Stimulated activated CD8-positive, alpha-beta memory T cell treated with anti-CD3 and anti-CD28 coated beads, Interleukin-2, amount 100 ng/mL, for 48 hours (primary cell): ENCODE results near the gene MED16.
"Not testable (repeated sequence)": the region's sequence is repeated elsewhere in the genome, so short reads cannot be mapped to it uniquely, and the experiment has no call there.

ENCODE experiments used
- DNase-seq, 2 donors: peaks; one replicate each; pipeline ENCODE4 v3.0.0-alpha.2; 2020; ENCODE audit warnings: low read depth in 2 of 2

Gene MED16

DNA sequence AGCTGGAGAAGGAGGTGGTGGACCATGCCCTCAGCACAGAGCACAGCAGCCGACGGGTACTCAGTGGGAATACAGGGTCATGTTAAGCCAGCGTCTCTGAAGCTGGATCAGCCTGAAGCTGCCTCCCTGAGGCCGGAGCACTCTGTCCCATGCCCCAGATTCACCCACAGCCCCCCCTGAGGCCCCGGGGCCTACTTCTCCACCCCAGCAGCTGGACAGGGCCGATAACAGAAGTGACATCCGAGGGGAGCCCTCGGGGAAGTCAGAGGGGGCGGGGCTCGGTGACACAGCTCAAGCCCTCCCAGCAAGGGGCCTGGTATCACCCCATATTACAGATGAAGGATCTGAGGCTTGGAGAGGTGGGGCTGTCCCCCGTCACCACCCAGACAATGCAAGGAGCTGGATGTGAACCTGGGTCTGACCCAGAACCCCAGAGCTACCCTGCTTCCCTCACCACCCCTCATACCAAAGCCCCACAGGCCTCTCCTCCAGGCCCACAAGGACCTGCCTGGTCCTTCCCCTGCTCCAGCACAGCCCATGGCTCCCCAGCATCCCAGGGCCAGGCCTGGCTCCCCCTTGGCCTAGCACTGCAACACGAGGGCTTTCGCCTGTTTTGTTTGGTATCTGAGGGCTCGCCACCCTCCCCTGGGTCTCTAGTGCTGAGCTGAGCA lies 14.3 kb upstream of the MED16 start:
- DNase-seq: no peak

DNA sequence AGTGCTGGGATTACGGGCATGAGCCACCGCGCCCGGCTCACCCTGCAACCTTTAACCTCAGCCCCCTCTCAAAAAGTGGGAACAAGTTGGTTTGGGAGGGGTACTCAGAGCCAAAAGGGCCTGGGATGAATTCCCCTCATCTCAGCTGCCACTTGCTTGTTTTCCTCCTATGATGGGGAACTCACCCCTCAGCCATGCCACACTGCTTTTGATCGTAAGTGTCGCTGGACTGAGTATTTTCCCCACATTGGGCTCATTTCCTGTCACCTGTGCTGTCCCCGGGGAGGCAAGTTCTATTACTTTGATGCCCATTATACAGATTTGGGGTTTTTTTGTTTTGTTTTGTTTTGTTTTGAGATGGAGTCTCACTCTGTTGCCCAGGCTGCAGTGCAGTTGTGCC lies 13.5 kb upstream of the MED16 start:
- no peak for DNase-seq

DNA sequence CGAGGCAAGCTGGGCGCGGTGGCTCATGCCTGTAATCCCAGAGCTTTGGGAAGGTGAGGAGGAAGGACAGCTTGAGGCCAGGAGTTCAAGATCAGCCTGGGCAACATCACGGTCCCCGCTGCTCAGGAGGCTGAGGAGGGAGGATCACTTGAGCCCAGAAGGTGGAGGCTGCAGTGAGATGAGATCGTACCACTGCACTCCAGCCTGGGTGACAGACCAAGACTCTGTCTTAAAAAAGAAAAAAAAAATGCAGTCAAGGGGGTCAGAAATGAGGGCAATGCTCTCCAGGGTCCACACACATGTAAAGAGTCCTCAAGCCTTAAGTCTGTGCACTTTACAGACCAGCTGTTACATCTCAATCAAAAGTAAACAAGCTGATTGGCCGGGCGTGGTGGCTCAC lies 11.6 kb upstream of the MED16 start:
- DNase-seq: no peak

DNA sequence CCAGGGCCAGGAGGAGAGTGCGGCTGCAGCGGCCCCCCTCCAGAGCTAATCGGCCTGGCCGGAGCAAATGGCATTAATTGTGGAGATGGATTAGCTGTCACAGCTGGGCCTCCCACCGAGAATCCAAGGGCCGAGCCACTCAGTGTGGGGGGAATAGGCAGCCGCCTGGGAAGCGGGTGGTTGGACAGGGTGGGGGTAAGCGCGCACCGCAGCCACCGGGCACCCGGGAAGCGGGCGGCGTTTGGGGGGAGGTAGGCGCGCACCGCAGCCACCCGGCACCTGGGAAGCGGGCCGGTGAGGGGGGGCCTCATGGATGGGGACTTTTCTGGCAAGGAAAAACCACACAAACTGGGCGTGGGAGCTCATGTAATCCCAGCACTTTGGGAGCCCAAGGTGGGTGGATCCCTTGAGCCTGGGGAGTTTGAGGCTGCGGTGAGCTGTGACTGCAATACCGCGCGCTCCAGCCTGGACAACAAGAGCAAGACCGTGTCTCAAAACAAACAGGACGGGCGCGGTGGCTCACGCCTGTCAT lies 10.3 kb upstream of the MED16 start:
- no peak for DNase-seq

DNA sequence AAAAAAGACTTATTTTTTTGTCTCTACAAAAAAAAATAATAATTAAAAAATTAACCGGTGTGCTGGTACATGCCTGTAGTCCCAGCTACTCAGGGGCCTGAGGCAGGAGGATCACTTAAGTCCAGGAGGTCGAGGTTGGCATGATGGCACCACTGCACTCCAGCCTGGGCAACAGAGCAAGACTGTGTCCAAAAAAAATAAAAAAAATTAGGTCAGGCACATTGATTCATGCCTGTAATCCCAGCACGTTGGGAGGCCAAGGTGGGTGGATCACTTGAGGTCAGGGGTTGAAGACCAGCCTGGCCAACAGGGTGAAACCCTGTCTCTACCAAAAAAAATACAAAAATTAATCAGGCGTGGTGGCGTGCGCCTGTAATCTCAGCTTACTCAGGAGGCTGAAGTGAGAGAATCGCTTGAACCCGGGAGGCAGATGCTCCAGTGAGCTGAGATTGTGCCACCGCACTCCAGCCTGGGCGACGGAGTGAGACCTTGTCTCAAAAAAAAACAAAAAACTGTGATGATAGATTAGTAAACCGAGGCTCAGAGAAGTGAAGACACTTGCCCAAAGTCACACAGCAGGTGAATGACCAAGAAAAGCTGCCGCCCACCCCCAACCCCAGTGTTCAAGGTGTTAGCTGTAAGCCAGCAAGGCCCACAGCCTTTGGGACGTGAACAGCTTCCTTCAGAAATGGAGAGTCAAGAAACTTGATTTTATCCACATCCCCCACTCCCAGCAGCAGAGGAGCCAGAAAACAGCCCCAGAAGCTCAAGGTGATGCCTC lies 9.6 kb upstream of the MED16 start:
- DNase-seq: no peak

DNA sequence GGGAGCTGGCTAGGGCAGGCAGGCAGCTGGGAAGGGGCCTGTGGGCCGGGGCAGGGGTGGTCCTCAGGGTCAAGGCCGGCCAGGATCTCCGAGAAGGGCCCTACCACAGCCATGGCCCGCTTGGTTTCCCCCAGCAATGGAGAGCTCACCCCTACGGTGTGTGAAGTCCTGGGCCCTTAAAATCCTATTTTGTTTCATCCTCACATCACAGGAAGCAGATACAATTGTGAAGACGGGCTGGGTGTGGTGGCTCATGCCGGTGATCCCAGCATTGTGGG lies 9.0 kb upstream of the MED16 start:
- DNase-seq: no peak

DNA sequence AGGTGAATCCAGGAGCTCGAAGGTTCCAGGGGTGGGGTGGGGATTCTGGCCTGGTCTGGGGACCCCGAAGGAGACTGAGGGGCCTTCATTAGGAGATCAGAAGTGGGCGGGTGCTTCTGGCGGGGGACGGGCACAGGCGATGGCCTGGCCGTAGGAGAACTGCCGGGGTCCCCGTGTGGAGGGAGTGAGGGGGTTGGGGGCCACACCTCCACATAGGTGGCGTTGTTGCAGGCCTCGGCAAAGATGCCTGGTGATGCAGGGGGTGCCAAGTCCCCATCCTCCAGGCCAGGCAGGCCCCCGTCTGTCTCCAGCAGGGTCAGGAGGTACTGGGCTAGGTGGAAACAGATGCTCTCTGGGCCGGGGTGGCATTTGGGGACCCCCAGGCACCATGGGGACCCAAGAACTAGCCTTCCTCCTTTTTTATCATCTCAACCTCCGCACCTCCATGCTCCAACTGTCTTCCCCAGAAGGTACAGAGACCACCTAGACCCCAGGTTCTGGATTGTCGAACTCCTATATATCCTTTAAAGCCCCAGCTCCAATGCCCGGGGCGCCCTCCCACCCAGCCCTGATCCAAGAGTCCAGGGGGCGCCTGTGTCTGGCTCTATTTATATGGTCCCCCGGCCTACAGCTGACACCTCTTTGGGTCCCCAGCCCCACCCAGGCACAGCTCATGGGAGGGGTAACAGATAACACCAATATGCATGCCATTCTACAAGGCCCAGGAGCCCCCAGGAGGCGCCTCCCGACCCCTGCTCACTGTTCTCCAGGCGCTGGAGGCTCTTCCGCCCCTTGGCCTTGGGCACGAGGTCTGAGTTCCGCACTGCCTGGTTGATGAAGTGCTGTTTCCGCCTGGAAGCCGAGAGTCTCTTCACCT lies 8.5 kb upstream of the MED16 start:
- no peak for DNase-seq

DNA sequence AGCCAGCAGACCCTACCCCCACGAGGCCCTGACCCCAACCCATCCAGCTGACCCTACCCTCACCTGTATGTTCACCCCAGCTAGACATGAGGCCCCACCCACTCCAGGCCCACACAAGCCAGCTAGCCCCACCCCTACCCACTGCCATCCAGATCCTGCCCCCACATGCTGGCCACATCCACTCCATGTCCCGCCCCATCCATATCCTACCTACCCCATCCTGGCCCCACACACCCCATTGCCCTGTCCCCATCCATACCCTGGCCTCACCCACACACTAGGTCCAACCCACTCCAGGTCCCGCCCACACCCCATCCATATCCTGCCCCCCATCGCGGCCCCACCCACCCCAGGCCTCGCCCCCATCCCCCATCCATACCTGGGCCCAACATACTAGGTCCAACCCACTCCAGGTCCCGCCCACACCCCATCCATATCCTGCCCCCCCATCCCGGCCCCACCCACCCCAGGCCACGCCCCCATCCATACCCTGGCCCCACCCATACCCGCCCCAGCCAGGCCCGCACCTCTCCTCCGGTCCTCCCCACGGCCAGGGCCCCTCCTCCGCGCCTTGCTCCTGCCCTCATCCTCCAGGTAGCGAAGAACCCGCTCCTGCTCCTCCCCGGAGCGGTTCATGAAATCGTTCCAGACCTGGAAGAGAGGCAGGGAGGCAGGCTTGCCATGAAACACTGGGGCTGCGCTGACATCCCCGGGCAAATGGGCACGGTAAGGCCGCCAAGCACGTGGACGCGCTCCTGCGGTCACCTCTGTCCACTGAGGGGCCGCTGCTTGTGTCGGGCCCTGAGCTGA lies 7.5 kb upstream of the MED16 start:
- no peak for DNase-seq

DNA sequence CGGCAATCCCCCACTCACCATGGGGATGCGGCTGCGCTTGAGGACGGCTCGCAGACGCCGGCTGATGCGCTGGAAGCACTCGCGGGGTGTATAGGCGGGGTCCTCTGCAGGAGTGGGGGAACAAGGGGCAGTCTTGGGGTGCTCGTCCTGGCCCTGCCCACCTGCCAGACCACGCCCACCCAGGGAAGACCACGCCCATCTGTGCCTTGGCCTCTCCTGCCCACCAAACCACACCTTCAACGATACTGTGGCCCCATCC lies 7.0 kb upstream of the MED16 start:
- no peak for DNase-seq

DNA sequence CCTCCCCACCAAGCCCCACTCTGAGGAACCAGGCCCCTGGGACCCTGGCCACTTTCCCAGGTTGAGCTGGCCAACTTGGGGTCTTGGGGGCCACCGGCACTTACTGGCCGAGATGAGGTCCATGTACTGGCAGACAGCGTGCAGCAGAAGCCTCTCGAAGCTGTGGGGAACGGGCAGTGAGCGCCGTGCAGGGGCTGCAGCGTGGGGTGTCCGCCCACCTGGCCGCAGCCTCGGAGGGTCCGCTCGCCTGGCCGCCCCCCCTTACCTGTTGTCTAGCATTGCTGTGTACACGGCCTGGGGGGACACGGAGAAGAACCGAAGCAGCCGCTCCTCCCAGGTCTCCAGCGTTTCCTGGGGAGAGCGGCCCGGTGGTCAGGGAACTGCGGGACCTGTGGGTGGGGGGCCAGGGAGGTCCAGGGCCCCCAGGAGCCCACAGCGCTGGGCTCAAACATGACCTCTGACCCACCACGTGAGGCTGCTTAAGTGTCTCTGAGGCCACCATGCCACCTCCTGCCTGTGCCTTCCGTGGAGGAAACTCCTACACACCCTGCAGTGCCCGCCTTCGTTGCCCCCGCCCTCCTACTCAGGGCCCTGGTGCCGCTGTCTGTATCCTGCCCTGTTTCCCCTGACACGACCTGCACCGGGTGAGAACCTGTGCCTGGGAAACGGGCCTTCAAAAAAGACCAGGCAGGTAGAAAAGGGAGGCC lies 6.5 kb upstream of the MED16 start:
- no peak for DNase-seq

DNA sequence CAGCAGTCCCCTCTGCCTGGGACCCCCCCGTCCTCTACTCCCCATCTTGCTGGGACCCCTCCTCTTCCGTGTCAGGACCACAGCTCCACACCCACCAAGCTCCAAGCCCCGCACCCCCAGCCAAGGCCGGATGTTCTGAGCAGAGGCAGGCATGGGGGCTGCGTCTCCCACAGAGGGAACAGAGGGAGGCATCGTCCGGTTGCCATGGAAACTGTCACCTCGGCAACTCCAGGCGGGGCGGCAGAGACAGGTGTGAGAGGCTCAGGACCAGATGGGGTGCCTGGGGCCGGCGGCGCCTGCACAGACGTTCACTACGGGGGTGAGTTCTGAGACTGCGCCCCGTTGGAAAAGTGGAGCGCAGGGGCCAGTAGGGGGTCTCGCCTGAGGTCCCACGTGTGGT lies 5.7 kb upstream of the MED16 start:
- DNase-seq: no peak

DNA sequence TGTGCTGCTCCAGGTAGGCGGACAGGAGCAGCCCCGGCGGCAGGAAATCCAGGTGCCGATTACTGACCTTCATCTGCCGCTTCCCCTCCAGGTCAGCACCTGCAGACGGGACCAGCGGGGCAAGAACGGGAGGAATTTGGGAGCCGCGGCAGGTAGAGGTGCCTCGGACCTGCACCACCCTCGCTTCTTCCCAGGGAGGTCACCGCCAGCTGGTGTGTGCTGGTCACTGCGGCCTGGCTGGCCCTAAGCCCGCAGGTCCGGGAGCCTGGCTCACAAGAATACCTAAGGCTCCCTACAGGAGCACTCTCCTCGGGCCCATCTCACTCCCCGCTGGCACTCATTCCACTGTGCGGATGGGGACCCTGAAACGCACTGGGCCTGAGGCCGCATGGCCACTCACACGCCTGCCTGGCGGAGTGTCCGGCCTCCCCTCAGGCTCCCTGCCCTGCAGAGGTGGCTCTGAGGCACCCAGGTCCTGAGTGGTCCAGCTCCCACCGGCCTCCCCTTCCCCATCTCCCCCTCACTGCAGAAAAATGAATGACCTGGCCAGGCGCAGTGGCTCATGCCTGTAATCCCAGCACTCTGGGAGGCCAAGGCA lies 4.6 kb upstream of the MED16 start:
- no peak for DNase-seq

DNA sequence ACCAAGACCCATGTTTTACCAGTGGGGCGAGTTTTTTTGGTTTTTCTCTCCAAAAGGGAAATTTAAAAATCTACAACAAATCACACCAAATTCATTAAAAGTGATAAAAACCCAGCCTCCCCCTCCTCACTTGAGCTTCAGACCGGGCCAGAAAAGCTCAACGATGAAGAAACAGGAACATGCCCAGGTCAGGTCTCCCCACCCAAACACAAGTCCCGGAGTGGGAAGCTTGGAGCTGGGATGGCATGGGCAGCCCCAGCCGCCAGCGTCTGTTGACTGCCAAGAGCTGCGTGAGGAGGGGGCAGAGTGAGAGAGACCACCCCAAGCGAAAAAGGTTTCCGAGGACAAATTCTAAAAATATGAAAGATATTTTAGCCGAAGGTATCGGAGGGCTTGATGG lies 4.0 kb upstream of the MED16 start:
- DNase-seq: no peak

DNA sequence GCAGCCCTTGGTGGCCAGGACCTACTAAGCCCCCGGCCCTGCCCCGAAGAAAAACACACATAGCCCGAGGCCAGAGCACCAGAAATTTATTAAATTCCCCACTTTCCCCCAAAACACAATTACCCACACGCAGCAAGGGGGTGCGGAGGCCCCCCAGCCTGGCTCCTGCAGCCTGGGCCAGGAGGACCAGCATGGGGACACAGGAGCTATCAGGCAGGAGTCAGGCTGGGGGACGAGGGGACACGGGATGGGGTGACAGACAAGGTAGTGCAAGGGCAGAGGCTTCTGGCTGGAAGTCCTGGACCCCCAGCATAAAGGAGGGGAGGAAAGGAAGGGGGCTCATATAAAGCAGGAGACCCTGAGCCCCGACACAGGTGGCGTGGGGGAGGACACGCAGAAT lies 3.4 kb upstream of the MED16 start:
- DNase-seq: no peak

DNA sequence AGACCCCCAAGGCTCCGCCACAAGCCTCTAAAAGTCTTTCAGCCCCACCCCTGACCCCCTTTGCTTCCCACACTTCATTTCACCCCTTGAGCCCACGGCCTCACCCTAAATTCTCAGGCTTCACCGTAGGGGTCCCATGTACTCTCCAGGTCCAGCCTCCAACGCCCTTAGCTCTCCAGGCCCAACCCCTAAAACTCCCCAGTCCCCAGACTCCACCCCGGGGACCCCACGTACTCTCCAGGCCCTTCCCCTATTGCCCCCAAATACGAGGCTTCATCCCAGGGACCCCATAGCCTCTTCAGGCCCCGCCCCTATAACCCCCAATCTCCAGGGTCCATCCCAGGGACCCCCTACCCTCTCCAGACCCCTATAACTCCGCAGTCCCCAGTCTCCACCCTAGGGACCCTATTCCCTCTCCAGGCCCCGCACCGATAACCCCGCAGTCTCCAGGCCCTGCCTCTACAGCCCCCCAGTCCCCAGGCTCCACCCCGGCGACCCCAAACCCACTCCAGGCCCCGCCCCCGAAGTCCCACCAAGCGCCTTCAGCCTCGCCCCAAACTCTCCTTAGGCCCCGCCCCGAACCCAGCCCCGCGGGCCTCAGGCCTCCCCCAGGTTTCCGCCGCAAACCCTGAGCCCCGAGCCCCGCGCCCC lies 619 bp downstream of the MED16 start:
- DNase-seq: peak in 1 of 2 donors; percentile 28

DNA sequence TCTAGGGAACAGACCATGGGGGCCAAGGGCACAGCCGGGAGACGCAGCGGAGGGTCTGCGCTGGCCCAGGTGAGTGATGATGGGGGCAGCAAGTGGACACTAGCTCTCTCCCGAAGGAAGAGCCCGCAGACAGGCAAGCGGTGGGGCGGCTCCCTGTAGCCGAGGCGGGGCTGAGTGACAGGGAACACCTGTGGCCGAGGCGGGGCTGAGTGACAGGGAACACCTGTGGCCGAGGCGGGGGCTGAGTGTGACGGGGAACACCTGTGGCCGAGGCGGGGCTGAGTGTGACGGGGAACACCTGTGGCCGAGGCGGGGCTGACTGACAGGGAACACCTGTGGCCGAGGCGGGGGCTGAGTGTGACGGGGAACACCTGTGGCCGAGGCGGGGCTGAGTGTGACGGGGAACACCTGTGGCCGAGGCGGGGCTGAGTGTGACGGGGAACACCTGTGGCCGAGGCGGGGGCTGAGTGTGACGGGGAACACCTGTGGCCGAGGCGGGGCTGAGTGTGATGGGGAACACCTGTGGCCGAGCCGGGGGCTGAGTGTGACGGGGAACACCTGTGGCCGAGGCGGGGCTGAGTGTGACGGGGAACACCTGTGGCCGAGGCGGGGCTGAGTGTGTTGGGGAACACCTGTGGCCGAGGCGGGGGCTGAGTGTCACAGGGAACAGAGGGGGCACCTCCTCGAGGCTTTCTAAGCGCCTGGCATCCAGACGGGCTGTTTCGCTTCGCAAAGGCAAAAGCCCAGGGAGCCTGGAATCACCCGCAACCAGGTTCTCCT lies 1.4 kb downstream of the MED16 start:
- not testable (repeated sequence) for DNase-seq

DNA sequence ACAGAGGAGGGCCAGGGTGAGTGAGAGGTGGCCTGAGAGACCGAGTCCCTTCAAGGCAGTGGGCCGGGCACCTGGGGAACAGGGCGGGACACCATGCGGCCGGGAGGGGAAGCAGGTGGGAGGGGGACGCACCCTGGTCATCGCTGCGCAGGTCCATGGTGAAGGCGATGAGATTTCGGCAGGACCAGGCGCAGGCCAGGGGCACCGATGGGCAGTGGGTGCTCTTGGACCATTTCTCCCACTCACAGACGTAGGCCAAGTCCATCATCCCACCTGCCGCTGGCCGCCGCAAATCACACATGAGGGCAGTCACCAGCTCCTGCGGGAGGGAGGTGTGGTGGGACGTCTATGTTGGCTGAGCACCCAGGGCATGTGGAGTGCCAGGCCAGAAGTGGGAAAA lies 2.2 kb downstream of the MED16 start:
- DNase-seq: no peak

DNA sequence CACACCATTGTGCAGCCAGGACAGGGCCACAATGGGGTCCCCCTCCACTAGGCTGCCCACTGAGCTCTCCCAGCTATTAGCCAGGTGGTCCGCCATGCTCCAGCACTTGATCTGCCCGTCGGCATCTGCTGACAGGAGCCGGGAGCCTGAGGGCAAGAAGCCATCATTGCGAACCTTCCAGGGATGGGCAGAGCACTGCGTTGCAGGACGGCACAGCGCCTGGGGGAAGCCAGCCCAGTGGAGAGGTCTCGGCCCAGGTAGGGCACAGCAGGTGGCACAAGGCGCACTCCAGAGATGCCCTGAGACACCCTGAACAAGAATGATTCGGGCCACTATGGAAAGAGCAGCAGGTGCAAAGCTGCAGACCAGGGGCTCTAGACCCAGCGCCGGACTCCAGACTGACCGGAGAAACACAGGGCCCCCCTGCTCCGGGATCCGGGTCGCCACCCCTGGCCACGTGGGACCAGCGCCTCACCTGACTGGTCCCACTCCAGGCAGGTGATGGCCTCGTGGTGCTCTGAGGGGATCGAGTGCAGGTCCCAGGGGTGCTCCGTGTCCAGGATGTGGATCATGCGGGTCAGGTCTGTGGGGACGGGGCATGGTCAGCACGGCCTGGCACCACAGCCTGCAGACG lies 3.2 kb downstream of the MED16 start:
- no peak for DNase-seq
